Lower leg skin (tissue), 3 donors: Measurements from ENCODE around the gene TBL2.

Experiments used
- CTCF ChIP-seq, 3 donors: fragments of 450-650 bp; IDR thresholded peaks; one replicate each; pipeline ENCODE4 v1.5.1; 2016; ENCODE audit warnings: antibody characterized with exemption in 3 of 3, mild to moderate bottlenecking in 3 of 3, moderate library complexity in 2 of 3
- POLR2A ChIP-seq, 2 donors: fragments of 450-650 bp; IDR thresholded peaks; one replicate each; pipeline ENCODE4 v1.6.1; 2016 to 2017; ENCODE audit warnings: antibody characterized with exemption in 2 of 2, mild to moderate bottlenecking in 1 of 2, moderate library complexity in 1 of 2

- TF ChIP-seq POLR2A (IDR thresholded peaks at IDR 0.05) (no peak), CTCF (IDR thresholded peaks at IDR 0.05) (no peak)
Observed at GRCh38 chr7:73573276-73573675, 5.1 kb downstream of the TBL2 start.
